ENCODE data around the gene THSD4.

DNA sequence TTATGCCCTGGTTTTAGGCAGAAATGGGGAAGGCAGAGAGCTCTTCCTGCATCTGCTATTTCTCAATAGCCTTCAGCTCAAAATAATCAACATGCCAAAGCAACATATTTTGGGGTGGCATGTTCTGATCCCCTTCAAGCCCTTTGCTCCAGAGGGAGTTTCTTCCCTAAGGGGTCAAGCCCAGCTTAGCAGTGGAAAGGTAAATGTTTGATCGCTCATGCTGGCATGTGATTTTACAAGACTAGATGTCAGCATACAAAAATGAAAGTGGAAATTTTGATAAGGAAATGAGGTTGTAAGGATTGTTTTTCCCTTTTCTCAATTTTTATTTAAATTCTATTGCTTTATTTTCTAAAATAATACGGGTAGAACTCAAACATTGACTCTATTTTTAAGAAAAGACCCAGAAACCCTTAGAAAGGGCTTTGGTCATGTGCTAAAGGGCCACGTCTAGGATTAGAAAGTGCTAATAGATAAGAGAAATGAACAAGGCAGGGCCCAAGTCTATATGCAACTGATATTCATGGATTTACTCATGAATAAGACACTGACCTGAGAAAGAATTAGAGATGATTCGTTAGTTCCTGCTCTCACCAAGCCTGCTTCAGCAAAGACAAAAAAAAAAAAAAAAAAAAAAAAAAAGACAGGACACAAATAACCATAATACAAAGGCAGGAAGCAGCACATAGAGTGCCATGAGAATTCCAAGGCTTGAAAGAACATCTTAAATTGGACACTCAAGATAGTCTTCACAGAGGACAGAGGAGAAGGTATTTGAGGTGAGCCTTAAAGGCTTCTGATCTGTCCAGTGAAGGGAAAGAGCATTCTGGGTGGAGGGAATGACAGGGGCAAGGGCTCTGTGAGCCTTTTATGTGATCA, 640.1 kb downstream of the THSD4 start:
- TF ChIP-seq TAF1 (IDR thresholded peaks at IDR 0.05; ENCODE audit: control insufficient read depth, extremely low read depth, insufficient read depth, low read length, severe bottlenecking) (no peak), ZFX (CRISPR knock-in tag; IDR thresholded peaks at IDR 0.05) (no peak), MAFG (tag; conservative IDR thresholded peaks at IDR 0.05) (no peak), MECOM (CRISPR knock-in tag; IDR thresholded peaks at IDR 0.05) (no peak), HES1 (IDR thresholded peaks at IDR 0.05; ENCODE audit: low read depth) (no peak), SP2 (IDR thresholded peaks at IDR 0.05; ENCODE audit: extremely low read depth, low read depth, low read length, poor library complexity, severe bottlenecking) (no peak), TEAD4 (IDR thresholded peaks at IDR 0.05; ENCODE audit: low read length) (no peak), TEAD4 (CRISPR knock-in tag; IDR thresholded peaks at IDR 0.05; ENCODE audit: borderline replicate concordance) (no peak), POLR2AphosphoS5 (IDR thresholded peaks at IDR 0.05; ENCODE audit: control insufficient read depth, insufficient read depth, low read depth, low read length) (no peak), EHMT2 (IDR thresholded peaks at IDR 0.05) (no peak), MAFK (IDR thresholded peaks at IDR 0.05; ENCODE audit: low read length) (no peak), MCM7 (IDR thresholded peaks at IDR 0.05) (no peak), ZFP1 (CRISPR knock-in tag; IDR thresholded peaks at IDR 0.05) (no peak)
